HS-5 (cell line): ENCODE results near the gene SH3TC1.

Experiments used
- DNase-seq: peaks from one replicate; pipeline ENCODE4 v3.0.0-alpha.2; 2012; ENCODE audit warnings: low read depth

SH3TC1 gene

GRCh38 chr4:8198906-8199593, at the start of gene SH3TC1:
Gene SH3TC1 (plus strand): TSS chr4:8199290. CDS start chr4:8205195, 5,905 bp downstream.
- peak; percentile 24 for DNase-seq

GRCh38 chr4:8149664-8150063, 49.4 kb upstream of the SH3TC1 start:
- no peak for DNase-seq

GRCh38 chr4:8150152-8151090, 48.7 kb upstream of the SH3TC1 start:
- no peak for DNase-seq

GRCh38 chr4:8151165-8151650, 47.9 kb upstream of the SH3TC1 start:
- no peak for DNase-seq

GRCh38 chr4:8152090-8152864, 46.8 kb upstream of the SH3TC1 start:
- DNase-seq, result no peak

DNA sequence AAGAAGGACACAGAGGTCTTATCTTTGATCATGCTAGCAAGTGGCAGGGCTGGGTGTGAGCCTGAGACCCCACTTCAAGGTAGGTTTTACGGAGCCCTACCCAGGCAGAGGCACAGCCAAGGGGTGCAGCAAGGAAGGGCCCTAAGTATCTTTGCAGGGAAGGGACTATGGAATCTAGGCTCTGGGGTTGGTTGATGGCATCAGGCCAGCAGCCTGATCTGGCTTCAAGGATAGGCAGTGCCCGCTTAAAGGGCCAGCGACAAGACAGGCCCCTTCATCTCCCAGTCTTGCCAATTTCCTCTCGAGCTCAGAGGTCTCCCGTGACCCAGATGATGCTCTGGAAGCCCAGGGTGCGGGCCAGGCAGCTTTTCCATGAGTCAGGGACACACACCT, 46.2 kb upstream of the SH3TC1 start:
- no peak for DNase-seq

- DNase-seq, result no peak
Measured at GRCh38 chr4:8153441-8153840, 45.6 kb upstream of the SH3TC1 start.

GRCh38 chr4:8155048-8155447, 44.0 kb upstream of the SH3TC1 start:
- DNase-seq, result no peak

- DNase-seq, result no peak
Measured at GRCh38 chr4:8155660-8156421, 43.2 kb upstream of the SH3TC1 start.

DNA sequence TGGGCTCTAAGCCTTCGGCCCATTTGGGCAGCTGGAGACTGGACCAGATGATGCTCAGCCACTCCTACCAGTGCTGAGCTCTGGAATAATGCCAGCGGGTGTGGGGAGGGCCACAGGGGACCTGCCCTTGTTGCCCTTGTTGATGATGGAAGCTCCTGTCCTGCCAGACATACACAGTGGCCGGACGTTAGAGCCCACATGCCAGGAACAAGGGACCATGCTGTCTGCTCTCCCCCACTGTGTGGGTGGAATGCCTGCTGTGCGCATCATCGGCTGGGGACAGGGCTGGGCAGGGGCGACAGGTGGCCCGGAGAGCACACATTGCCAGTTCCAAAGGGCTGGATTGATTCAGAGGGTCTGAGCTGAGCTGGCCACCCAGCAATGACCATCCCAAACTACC, 42.5 kb upstream of the SH3TC1 start:
- no peak for DNase-seq

- DNase-seq, result no peak
Measured at GRCh38 chr4:8157496-8157895, 41.6 kb upstream of the SH3TC1 start.

- DNase-seq, result no peak
Measured at GRCh38 chr4:8157944-8158709, 41.0 kb upstream of the SH3TC1 start.

- peak; percentile 71 for DNase-seq
Measured at GRCh38 chr4:8158710-8159536, 40.2 kb upstream of the SH3TC1 start, which contains the start of gene ABLIM2. Gene ABLIM2 (minus strand): TSS chr4:8158813. CDS start chr4:8158689, 124 bp downstream.

DNA sequence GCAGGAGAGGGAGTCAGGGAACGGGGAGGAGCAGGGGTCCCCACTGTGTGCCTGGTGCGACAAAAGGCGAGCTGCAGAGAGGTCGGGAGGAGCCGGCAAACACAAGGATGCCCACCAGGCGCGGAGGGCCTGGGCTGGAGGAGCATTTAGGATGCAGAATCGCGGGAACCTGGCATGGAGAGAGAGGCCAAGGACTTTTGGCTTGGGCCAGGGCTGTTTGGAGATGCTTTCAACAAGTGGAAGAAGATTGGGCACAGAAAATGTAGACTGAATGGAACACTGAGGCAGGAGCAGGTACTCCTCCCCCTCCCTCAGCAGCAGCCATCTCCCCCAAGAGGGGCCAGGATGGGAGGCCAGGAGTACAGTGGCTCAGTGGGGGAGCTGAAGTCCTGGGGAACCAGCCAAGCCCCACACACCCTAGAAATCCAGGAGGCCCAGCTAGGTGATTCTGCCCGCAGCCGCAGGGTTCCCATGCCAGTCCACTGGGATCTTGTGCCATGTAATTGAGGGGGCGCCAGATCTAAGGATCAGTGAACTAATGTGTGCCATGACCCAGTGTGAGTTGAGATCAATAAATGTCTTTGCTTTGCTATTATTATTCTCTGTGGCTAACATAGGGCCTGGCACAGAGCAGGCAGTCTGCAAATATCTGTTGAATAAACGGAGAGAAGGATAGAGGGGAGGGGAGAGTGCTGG, 39.4 kb upstream of the SH3TC1 start:
- no peak for DNase-seq

- DNase-seq, result no peak
Measured at GRCh38 chr4:8160233-8160560, 38.9 kb upstream of the SH3TC1 start.

DNA sequence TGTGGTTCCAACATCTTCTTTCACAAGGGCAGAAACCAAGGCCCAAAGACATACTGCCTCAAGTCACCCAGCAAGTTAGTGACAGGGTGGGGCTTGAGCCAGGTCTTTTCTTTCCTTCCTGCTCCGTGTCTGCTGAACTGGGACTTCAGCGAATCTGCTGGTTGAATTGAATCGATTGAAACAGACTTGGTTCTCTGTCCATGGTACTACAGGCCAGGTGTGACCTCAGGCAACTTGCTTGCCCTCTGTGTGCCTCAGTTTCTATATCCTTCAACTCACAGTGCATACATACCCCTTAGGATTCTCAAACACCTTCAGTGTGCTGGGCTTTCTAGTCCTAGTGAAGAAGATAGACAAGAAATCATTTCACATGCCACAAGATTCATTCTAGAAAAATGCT, 38.5 kb upstream of the SH3TC1 start:
- DNase-seq, result no peak

DNA sequence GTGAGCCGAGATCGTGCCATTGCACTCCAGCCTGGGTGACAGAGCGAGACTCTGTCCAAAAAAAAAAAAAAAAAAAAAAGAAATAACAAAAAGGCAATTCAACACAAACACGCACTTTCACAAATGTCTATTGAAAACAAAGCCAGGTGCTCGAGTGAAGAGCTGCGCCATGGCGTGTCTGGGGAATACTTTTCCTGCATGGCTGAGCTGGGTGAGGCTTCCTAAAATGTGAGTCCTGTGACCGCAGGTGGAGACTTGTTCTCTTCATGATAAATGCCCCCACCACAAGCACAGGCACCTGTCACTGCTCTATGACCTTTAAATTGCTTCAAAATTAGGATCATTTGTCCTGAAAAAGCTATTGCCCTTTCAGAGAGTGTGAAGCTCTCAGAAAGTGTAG, 36.5 kb upstream of the SH3TC1 start:
- DNase-seq, result no peak

GRCh38 chr4:8163026-8163425, 36.1 kb upstream of the SH3TC1 start:
- DNase-seq, result no peak
